ENCODE results near the gene GCC1.
"Not testable (repeated sequence)": the region's sequence is repeated elsewhere in the genome, so short reads cannot be mapped to it uniquely, and the experiment has no call there.

Gene GCC1

DNA sequence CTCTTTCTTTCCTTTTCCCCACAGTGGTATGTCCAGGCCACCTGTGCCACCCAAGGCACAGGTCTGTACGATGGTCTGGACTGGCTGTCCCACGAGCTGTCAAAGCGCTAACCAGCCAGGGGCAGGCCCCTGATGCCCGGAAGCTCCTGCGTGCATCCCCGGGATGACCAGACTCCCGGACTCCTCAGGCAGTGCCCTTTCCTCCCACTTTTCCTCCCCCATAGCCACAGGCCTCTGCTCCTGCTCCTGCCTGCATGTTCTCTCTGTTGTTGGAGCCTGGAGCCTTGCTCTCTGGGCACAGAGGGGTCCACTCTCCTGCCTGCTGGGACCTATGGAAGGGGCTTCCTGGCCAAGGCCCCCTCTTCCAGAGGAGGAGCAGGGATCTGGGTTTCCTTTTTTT lies 5.8 kb upstream of the GCC1 start:
- DNase-seq (ENCODE audit: low read depth in 1 of 2, low spot score in 1 of 2), result no peak

DNA sequence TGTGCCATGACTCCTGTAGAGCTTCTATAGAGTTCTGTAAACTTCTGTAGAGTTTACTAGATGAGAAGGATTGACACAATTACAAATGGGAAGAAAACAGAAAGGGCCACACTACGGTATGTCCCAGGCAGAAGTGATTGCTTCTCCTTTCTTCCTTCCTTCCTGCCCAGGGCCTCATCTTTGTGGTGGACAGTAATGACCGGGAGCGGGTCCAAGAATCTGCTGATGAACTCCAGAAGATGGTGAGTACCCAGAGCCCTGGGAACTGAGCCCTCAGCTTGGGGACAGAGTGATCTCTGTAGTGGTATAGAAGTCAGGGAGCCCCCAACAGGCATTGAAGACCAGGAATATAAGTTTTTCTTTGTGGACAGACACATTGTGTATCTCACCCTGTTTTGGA lies 4.5 kb upstream of the GCC1 start:
- DNase-seq (ENCODE audit: low read depth in 1 of 2, low spot score in 1 of 2), result no peak

DNA sequence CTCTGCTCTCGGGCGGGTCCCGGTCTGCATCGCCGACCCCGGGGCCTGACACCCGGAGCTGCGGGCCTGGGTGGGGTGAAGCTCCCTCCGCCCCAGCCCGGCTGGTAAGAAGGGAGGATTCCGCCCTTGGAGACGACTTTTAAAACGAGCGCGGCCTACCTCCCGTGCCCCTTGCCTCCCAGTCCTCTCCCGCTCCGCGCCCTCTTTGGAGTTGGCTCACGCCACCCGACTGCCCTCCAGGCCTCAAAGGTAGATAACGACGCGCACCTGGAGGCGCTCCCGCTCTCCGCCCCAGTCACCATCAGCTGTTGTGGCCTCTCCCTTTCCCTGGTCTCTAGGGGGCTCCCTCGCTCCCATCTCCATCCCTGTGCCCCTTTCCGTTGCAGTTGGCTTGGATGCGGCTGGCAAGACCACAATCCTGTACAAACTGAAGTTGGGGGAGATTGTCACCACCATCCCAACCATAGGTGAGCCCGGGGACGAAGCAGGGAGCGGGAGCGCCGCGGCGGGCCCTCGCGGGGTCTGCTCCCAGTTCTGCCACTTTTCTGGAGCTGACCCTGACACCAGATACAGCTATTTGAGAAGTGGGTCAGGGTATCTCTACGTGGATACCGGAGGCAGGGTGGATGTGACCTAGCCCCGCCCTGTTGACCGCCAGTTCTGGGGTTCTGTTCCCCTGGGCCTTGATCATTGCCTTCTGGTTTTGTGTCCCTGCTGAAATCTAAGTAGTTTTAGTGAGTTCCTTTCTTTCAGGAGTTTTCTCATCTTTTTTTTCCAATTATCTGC lies 3.5 kb upstream of the GCC1 start:
- no peak for DNase-seq (ENCODE audit: low read depth in 1 of 2, low spot score in 1 of 2)

DNA sequence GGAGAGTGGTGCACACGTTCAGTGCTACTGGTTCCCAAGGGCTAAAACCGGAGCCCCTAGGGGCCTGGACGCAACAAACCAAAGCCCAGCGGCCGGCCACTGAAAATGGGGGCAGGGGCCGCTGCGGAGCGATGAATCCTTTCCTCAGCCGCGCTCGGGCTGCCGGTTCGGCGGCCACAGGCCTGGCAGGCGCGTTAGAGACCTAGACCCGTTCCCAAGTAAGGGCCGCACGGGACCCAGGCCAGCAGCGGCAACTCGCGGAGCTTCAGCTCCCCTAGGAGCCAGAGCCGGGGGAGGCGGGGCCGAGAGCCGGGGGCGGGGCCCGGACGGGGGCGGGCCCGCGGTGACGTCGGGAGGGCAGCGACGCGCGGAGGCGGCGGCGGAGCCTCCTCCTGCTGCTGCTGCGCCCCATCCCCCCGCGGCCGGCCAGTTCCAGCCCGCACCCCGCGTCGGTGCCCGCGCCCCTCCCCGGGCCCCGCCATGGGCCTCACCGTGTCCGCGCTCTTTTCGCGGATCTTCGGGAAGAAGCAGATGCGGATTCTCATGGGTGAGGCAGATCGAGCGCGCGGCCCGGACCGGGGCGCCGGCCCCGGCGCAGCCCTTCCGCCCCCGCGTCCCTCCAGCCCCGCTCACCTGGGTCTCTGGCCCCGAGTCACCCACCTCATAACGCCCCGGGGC lies 2.8 kb upstream of the GCC1 start, which contains the start of gene ARF5:
TSS of gene ARF5 (plus strand) at position 393 of the 678 bp plus-strand sequence. CDS start at position 481, 88 bp downstream.
- DNase-seq (ENCODE audit: low read depth in 1 of 2, low spot score in 1 of 2), result peak; percentile 83 to 90

DNA sequence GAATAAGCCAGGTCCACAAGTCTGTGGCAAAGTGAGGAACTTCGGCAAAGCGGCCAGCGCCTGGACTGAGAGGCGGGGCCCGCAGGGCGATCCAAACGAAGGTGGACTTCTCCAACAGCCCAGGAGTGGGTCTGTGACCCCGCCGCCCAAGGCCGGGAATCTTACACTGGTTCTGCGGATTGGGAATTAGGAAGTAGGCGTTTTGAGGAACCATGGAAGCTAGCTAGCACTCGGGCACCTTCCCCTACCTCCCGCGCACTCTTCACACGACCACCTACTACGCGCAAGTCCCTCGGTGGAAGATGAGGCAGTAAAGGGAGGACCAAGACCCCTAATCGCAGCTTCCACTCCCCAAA lies 2.2 kb upstream of the GCC1 start:
- DNase-seq (ENCODE audit: low read depth in 1 of 2, low spot score in 1 of 2), result no peak

DNA sequence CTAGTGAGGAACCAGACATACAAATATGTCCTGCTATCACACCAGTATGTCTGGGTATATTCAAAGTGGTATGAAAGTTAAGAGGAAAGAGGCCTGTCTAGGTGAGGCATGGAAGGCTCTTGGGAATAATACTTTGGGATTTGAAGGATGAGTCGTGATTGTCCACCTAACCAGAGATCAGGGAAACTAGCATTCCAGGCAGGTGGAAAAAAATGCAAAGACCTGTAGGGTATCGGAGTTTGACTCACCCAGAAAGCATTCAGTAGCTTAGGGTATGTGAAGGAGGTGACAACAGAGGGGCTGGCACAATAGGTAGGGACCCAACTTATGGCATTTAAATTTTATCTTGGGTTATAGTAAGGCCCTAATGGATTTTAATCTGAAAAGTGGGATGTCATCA lies 950 bp upstream of the GCC1 start:
- no peak for DNase-seq (ENCODE audit: low read depth in 1 of 2, low spot score in 1 of 2)

DNA sequence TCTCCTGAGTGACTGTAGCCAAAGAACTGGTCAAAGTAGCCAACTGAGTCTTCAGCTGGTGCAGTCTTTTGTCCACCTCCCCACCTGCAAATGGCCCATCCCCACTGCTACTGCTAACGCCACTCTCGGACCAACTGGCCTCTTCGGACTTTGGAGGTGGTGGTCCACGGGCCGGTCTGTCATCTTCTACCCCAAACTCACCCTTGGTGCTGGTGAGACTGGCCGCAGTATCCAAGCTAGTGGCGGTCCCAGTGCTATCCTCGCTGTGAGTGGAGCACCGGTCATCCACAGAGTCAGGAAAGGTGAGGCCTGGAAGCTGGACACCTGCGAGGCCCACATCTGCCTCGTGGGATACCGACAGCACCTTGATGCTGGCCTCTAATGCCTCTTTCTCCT lies 750 bp downstream of the GCC1 start:
- no peak for DNase-seq (ENCODE audit: low read depth in 1 of 2, low spot score in 1 of 2)

DNA sequence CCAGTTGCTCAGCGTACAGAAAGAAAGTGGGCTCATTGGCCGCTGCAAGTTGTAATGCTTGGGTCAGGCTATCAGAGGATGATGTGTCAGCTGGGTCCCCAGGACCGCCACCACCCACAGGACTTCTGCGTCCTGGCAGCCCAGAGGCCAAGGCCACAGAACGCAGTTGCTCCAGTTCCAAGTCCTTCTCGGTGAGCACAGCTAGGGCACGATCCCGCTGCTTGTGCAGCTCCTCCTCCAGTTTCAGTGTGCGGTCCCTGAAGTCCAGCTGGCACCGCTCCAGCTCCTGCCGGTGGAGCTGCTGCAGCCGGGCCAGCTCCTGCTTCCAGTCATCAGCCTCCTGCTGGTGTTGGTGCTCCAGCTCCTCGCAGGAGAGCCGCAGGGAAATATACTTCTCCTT lies 3.0 kb downstream of the GCC1 start:
- no peak for DNase-seq (ENCODE audit: low read depth in 1 of 2, low spot score in 1 of 2)

DNA sequence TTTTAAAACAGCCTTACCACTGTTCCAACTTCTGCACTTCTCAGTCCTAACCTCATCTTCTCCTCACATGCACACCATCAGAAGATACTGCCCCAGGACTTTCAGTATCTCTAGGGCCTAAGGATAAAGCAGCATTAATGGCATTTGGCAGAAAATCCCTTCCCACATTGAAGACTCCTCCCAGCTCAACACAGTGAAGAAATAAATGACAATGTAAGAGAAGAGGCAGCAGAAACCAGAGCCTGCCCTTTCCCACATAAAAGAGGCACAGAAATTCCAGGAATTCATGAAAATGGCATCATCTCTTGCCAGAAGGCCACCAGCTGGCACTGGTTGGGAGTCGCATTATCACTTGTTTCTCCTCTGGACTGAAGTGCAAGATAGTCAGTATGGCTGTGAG lies 3.7 kb downstream of the GCC1 start:
- DNase-seq (ENCODE audit: low read depth in 1 of 2, low spot score in 1 of 2), result no peak

DNA sequence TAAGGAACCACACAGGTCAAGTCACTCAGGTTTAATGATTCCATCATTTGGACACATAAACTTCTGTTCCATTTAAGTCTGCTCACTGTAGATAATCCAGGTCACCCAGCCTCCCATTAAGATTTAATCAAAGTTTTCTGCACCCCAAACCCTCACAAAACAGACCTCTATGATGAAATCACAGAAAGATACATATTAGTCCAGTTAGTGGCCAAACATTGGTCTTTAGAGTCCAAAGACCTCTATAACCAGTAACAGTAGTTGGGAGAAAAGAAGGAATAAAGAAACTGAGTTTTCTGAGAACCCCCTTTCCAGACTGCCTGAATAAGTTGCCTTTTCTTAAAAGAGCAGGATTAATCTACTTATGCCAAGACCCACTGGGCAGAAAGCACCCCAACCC lies 4.8 kb downstream of the GCC1 start:
- no peak for DNase-seq (ENCODE audit: low read depth in 1 of 2, low spot score in 1 of 2)

DNA sequence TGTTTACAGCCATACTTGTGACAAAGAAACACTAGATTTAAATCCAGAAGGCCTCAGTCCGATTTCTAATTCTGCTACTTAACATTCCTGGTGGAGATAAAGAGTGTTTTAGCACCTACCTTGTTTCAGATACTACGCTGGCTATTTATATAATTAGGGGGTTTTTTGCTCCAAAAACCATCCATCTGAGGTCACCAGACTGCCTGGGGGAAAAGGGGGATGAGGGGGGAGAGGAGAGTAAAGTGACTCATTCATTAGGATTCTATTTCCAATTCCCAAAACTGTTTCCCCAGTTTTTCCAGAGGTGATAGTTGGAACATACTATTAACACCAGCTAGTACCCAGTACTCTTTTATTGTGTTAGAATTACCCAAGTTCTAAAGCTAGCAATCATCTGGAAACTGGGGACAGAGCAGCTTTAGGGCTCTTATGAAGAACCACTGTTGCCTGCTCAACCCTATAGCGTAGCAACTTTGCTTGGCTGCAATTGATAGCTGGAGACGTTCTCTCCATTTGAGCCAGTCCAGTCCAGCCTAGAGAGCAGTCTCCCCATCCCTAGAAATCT lies 6.6 kb downstream of the GCC1 start:
- DNase-seq (ENCODE audit: low read depth in 1 of 2, low spot score in 1 of 2), result no peak

DNA sequence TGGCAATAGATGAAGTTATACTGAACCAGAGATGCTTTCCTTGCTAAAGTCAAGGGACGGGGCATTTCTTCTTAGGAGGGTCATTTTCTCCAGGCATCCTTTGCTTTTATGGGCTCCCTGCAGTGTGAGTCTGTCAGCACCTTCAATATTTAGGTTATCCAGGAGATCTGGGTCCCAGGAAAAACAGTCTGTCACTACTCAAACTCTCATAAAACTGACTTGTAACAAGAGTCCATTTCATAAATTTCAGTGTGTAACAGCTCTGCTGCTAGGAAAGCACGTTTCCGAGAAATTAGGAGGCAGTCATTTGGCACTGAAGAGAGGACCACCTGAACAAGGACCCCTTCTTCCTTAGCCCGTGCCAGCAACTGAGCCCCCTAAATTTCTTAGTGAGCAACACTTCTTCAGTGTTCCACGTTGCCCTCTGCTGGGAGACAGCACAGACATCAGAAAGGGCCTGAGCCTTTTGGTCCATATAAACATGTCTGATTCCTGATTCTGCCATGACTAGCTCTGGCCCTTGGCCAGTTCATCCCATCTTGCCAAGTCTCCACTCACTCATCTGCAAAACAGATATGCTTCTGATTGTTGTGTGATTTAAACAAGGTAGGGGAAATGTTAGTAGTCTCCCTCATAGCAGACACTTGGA lies 7.2 kb downstream of the GCC1 start:
- DNase-seq (ENCODE audit: low read depth in 1 of 2, low spot score in 1 of 2), result no peak

DNA sequence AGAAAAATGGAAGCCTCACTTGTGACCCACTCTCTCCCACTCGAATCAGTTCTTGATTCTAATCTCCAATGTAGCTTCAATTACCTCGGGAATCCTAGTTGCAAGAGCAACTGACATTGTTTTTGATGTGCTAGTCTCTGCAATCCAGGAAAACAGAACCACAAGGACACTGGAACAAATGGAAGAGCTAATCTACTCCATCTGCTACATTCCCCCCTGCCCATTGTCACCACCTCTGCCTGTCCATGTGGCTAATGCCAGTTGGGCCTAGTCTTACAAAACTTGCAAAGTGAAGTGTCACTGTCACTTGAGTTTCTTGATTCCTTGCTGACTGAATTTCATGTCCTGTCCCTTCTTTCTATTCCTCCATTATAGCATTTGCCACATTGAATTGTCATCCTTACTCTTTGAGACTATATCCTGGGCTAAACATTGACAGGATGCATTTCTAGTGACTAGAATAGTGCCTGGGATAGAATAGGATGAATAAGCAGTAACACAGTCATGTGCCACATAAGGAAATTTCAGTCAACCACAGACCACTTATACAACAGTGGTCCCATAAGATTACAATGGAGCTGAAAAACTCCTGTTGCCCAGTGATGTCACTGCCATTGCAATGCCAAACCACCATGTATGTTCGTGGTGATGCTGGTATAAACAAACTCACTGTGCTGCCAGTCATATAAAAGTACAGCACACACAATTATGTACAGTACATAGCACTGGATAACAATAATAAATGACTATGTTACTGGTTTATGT lies 13.5 kb downstream of the GCC1 start:
- DNase-seq (ENCODE audit: low read depth in 1 of 2, low spot score in 1 of 2), result no peak

DNA sequence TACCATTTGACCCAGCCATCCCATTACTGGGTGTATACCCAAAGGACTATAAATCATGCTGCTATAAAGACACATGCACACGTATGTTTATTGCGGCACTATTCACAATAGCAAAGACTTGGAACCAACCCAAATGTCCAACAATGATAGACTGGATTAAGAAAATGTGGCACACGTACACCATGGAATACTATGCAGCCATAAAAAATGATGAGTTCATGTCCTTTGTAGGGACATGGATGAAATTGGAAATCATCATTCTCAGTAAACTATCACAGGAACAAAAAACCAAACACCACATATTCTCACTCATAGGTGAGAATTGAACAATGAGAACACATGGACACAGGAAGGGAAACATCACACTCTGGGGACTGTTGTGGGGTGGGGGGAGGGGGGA lies 17.4 kb downstream of the GCC1 start:
- DNase-seq (ENCODE audit: low read depth in 1 of 2, low spot score in 1 of 2), result not testable (repeated sequence)

DNA sequence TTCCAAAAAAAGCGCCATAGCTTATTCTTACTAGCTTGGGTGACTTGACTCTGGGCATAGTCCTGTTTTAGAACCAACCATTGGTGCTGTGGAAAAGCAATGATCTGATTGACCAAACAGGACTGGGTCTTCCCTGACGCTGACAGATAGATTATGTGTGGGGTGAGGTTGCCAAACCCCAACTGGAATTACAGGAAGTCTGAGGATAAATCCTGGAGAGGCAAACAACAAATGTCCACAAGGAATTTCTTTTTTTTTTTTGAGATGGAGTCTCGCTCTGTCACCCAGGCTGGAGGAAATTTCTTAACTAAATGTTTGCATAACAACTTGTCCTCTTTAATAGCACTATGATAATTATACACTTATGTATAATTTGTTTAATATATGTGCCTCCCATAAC lies 19.2 kb downstream of the GCC1 start:
- no peak for DNase-seq (ENCODE audit: low read depth in 1 of 2, low spot score in 1 of 2)

DNA sequence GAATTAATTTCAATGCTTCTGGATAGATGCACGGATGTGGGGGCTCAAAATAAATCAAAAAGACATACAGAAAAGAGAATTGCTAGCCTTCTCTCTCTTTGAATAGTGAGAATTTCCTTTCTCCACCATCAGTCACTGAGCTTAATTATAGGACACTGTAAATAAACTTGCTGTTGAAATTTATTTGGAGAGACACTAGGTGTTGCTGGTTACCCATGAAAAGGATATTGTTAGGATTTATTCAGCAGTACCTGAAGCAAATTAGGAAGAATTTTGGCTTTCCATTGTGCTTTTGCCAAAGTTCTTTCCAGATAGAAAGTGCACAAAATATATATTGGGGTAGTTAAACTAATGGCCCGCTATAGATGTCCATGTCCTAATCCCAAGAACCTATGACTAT lies 27.6 kb downstream of the GCC1 start:
- no peak for DNase-seq (ENCODE audit: low read depth in 1 of 2, low spot score in 1 of 2)

DNA sequence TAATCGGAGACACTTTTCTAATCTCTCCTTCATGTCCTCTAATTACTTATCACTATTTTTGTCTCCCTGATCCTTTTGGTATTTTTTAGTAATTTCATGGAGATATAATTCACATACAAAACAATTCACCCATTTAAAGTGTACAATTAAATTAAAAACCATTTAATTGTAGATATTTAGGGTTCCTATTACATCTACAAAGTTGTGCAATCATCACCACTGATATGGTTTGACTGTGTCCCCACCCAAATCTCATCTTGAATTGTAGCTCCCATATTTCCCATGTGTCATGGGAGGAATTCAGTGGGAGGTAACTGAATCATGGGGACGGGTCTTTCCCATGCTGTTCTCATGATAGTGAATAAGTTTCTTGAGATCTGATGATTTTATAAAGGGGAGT lies 29.0 kb downstream of the GCC1 start:
- DNase-seq (ENCODE audit: low read depth in 1 of 2, low spot score in 1 of 2), result no peak

DNA sequence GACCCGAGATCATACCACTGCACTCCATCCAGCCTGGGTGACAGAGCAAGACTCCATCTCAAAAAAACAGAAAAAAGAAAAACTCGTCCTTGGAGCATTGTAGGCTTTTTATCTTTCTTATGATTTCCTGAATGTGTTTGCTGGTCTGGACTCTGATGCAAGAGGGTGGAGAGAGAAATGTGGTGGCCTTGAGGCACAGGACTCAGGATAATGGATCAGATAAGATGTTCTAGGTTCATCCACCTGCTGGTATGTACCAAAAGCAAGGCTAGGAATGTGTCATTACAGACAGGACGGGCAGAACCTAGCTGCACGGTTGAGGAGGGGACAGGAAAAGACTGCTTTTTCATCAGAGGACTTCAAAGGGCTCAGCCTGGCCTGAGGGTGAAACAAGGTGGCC lies 33.5 kb downstream of the GCC1 start:
- DNase-seq (ENCODE audit: low read depth in 1 of 2, low spot score in 1 of 2), result no peak

DNA sequence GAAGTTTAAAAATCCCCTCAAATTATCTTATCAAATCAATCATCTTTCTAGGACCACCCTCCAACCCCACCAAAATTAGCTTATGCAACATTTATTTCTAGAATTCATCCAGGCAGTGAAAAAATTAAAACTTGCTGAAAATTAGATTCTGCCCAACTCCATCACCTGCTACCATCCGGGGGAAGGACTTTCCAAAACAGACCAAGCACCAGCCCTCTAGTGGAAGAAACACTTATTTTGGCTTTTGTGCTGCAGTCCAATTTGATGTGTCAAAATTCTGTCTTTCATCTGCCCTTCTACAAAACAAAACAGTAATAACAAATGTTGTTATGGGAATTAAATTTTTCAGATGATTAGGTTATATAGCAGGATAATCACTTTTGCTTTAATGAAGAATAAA lies 35.1 kb downstream of the GCC1 start:
- DNase-seq (ENCODE audit: low read depth in 1 of 2, low spot score in 1 of 2), result no peak

DNA sequence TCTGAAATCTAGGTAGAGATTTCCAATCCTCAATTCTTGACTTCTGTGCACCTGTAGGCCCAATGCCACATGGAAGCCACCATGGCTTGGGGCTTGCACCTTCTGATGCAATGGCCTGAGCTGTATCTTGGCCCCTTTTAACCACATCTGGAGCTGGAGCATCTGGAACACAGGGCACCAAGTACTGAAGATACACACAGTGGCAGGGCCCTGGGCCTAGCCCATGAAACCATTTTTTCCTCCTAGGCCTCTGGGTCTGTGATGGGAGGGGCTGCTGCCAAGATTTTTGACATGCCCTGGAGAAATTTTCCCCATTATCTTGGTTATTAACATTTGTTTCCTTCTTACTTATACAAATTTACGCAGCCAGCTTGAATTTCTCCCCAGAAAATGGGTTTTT lies 39.1 kb downstream of the GCC1 start:
- DNase-seq (ENCODE audit: low read depth in 1 of 2, low spot score in 1 of 2), result no peak

DNA sequence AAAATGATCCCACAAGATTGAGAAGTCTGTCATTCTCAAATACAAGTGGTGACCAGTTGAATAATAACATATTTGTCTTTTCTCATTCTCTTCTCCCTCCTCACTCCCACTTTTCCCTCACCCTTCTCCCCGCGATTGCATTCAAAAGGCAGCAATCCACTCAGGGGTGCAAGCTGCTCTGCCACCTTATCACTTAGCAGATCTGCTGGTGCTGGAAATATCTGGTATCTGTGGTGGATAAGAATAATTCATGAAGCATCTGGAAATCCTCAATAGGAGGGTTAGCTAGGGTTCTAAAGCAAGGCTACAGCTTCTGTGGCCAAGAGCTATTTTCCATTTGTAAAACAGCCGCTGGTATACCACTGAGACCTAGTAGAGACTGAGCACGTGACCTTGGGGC lies 43.8 kb downstream of the GCC1 start:
- DNase-seq (ENCODE audit: low read depth in 1 of 2, low spot score in 1 of 2), result no peak
